HG03175 (cell line): ENCODE measurements around the gene ZNF654.

Source experiments
- ATAC-seq: cut with Tn5 transposase; IDR thresholded peaks from one replicate; pipeline ENCODE4 v1.9.1; 2021; ENCODE audit warnings: mild to moderate bottlenecking, moderate library complexity; ENCODE audit not compliant: unreplicated experiment

ZNF654 gene

DNA sequence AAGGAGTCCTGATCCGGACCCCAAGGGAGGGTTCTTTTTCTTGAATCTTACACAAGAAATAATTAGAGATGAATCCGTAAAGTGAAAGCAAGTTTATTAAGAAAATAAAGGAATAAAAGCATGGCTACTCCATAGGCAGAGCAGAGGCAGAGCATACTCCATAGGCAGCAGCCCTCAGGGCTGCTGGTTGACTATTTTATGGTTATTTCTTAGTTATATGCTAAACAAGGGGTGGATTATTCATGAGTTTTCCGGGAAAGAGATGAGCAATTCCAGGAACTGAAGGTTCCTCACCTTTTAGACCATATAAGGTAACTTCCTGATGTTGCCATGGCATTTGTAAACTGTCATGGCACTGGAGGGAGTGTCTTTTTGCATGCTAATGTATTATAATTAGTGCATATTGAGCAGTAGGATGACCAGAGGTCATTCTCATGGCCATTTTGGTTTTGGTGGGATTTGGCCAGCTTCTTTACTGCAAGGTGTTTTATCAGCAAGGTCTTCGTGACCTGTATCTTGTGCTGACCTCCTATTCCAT, 132.9 kb downstream of the ZNF654 start:
- no peak for ATAC-seq

GRCh38 chr3:88192631-88193030, 133.6 kb downstream of the ZNF654 start:
- no peak for ATAC-seq
